HG02588 (cell line): ENCODE measurements around the gene RAP1GDS1.
A peak's percentile ranks its signal among the peaks of the same experiment; 100 is the strongest.
"Not testable (repeated sequence)": the region's sequence is repeated elsewhere in the genome, so short reads cannot be mapped to it uniquely, and the experiment has no call there.

ENCODE experiments used
- ATAC-seq: cut with Tn5 transposase; IDR thresholded peaks from one replicate; pipeline ENCODE4 v1.9.1; 2021; ENCODE audit warnings: mild to moderate bottlenecking, moderate library complexity; ENCODE audit not compliant: unreplicated experiment

Gene RAP1GDS1

GRCh38 chr4:98476891-98477290 is 215.7 kb downstream of the RAP1GDS1 start:
- ATAC-seq = no peak

GRCh38 chr4:98479590-98479989 is 218.4 kb downstream of the RAP1GDS1 start:
- ATAC-seq = not testable (repeated sequence)

- ATAC-seq = no peak
Measured at GRCh38 chr4:98480535-98480934, 219.4 kb downstream of the RAP1GDS1 start.

GRCh38 chr4:98481167-98481566 is 220.0 kb downstream of the RAP1GDS1 start:
- no peak for ATAC-seq

- ATAC-seq = peak; percentile 18
Measured at GRCh38 chr4:98482503-98482846, 221.3 kb downstream of the RAP1GDS1 start.

- peak; percentile 91 for ATAC-seq
Measured at GRCh38 chr4:98482847-98483806, 221.9 kb downstream of the RAP1GDS1 start.

GRCh38 chr4:98484031-98484430 is 222.8 kb downstream of the RAP1GDS1 start:
- no peak for ATAC-seq

- ATAC-seq = no peak
Measured at GRCh38 chr4:98485816-98486345, 224.7 kb downstream of the RAP1GDS1 start.

GRCh38 chr4:98490251-98490650 is 229.1 kb downstream of the RAP1GDS1 start:
- no peak for ATAC-seq

- ATAC-seq = no peak
Measured at GRCh38 chr4:98491899-98492559, 230.8 kb downstream of the RAP1GDS1 start.

GRCh38 chr4:98493296-98493695 is 232.1 kb downstream of the RAP1GDS1 start:
- peak; percentile 83 for ATAC-seq
